Activated CD4-positive, alpha-beta memory T cell treated with anti-CD3 and anti-CD28 coated beads, Interleukin-2, amount 10 ng/mL, durations not matched to agents 7 days and 5 days (primary cell): Measurements from ENCODE around the gene ZNF3. TPM values are rescaled to one million over a fixed set of nuclear protein-coding genes. Genes with fewer than 3 reads are reported as not detected.
"Not testable (repeated sequence)": the region's sequence is repeated elsewhere in the genome, so short reads cannot be mapped to it uniquely, and the experiment has no call there.

Experiments
- CTCF ChIA-PET: fragments of 350-600 bp; sonication (Branson Sonifier 250); formaldehyde crosslinking; loops from one replicate; lab custom pipeline; 2021; ENCODE audit warnings: antibody characterized with exemption, inconsistent platforms; lab: Charles Lee
- POLR2A ChIA-PET: fragments of 350-600 bp; sonication (Branson Sonifier 250); formaldehyde crosslinking; loops from one replicate; lab custom pipeline; 2021; ENCODE audit warnings: antibody characterized with exemption; lab: Charles Lee
- DNase-seq: peaks from one replicate; pipeline ENCODE4 v3.0.0-alpha.2; 2020
- H3K27ac Mint-ChIP-seq: one replicate; pipeline ENCODE4 v1.8.0; 2021; ENCODE audit warnings: mild to moderate bottlenecking, mixed read lengths
- H3K27me3 Mint-ChIP-seq: one replicate; pipeline ENCODE4 v1.8.0; 2021; ENCODE audit warnings: mixed read lengths
- H3K36me3 Mint-ChIP-seq: one replicate; pipeline ENCODE4 v1.8.0; 2021; ENCODE audit warnings: low read depth, mixed read lengths
- H3K4me1 Mint-ChIP-seq: one replicate; pipeline ENCODE4 v1.8.0; 2021; ENCODE audit warnings: mixed read lengths
- H3K4me3 Mint-ChIP-seq: one replicate; pipeline ENCODE4 v1.8.0; 2021; ENCODE audit warnings: mild to moderate bottlenecking, mixed read lengths
- H3K9me3 Mint-ChIP-seq: one replicate; pipeline ENCODE4 v1.8.0; 2021; ENCODE audit warnings: mixed read lengths
- total RNA-seq, 2 experiments: library from RNA; stranded (reverse); gene quantifications; one replicate each; pipeline ENCODE4 v1.2.3, GENCODE V29; 2021

The ZNF3 gene
- total RNA-seq: 10 to 100 TPM; 21.1 to 22.1 TPM

DNA sequence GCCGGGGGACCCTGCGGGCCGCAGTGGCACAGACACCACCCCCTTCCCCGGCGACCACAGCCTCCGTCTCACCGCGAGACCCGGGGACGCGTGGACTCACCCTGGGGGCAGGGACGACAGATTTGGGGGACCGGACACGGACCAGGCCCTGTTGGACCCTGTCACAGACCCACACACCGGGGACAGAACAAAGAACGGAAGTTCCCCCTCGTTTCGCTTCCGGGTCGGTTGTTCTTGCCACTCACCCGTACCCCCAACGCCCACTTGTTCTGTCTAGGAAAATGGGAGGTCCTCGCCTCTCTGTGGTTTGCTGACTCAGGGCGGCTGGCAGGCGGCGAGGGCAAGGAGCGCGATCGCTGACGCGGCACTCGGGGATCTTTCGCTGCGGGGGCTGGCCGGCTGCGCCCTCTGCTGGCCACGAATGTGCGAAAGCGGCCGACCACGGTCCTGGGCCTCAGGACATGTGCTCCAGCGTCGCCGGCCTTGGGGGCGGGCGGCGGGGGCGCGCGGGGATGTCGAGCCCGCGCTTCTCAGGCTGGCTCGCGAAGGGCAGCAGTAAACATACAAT is at the start of gene ZNF3:
Gene ZNF3, minus strand, starts transcription at position 189 of the 568 bp plus-strand sequence. CDS start 4,366 bp downstream, outside the sequence.
- peak; percentile 98 for DNase-seq
- peaks cover 31% of the 10 kb centered on the region for H3K36me3 Mint-ChIP-seq
- peaks cover 3% of the 10 kb centered on the region for H3K27me3 Mint-ChIP-seq
- peaks cover 33% of the 10 kb centered on the region for H3K4me1 Mint-ChIP-seq
- ChIA-PET CTCF (interaction anchor here (0.7 to 1.7 kb wide), 14 partner anchors 11 to 347 kb away, joined by 3 to 21 read pairs (median 4); partner anchors contain the start of genes AP4M1, MCM7 and ZSCAN21), POLR2A (interaction anchor here (0.8 to 11.1 kb wide), 9 partner anchors 11 to 354 kb away, joined by 3 to 169 read pairs (median 7); partner anchors contain the start of genes AP4M1, MBLAC1, MCM7 and TRIM4)
- peak within 1 kb of the TSS; percentile 79 for H3K27ac Mint-ChIP-seq
- no peaks in the 10 kb centered on the region for H3K9me3 Mint-ChIP-seq
- H3K4me3 Mint-ChIP-seq: peak within 1 kb of the TSS; percentile 81

- H3K9me3 Mint-ChIP-seq: no peaks in the 10 kb centered on the region
- H3K4me3 Mint-ChIP-seq: peak overlapping the region; percentile 19
- peaks cover 2% of the 10 kb centered on the region for H3K27me3 Mint-ChIP-seq
- no peak overlapping the region for H3K27ac Mint-ChIP-seq
- DNase-seq: peak; percentile 86
- H3K36me3 Mint-ChIP-seq: peaks cover 7% of the 10 kb centered on the region
- peaks cover 22% of the 10 kb centered on the region for H3K4me1 Mint-ChIP-seq
- ChIA-PET POLR2A (interaction anchor here (3.7 kb wide), 1 partner anchor 30 kb away, joined by 32 read pairs; the partner anchor contains the start of genes AP4M1 and MCM7), CTCF (interaction anchor here (0.6 to 5.2 kb wide), 24 partner anchors 10 to 1087 kb away, joined by 3 to 64 read pairs (median 4); partner anchors contain the start of genes AP4M1, CNPY4, COPS6 and GPC2)
Measured at GRCh38 chr7:100130608-100131453, 49.3 kb upstream of the ZNF3 start.

GRCh38 chr7:100130220-100130607 is 48.7 kb upstream of the ZNF3 start:
- ChIA-PET CTCF (interaction anchor here (1.0 to 5.2 kb wide), 15 partner anchors 10 to 306 kb away, joined by 3 to 64 read pairs (median 4); partner anchors contain the start of genes AP4M1, CNPY4, GPC2 and MCM7), POLR2A (interaction anchor here (2.5 to 3.7 kb wide), 2 partner anchors 10 to 29 kb away, joined by 10 to 32 read pairs; partner anchors contain the start of genes AP4M1 and MCM7)
- not testable (repeated sequence) for H3K9me3 Mint-ChIP-seq, H3K27me3 Mint-ChIP-seq, H3K4me3 Mint-ChIP-seq, DNase-seq, H3K27ac Mint-ChIP-seq
- H3K4me1 Mint-ChIP-seq: peaks cover 27% of the 10 kb centered on the region
- peaks cover 10% of the 10 kb centered on the region for H3K36me3 Mint-ChIP-seq

- CTCF ChIA-PET: interaction anchor here (0.6 to 3.2 kb wide), 11 partner anchors 8 to 279 kb away, joined by 3 to 18 read pairs (median 3); partner anchors contain the start of genes CNPY4, MCM7 and TRIM4
- H3K4me3 Mint-ChIP-seq: peak overlapping the region; percentile 100
- no peaks in the 10 kb centered on the region for H3K9me3 Mint-ChIP-seq
- POLR2A ChIA-PET: interaction anchor here (0.6 to 3.7 kb wide), 14 partner anchors 8 to 210 kb away, joined by 3 to 32 read pairs (median 4); partner anchors contain the start of genes AP4M1, LAMTOR4, MCM7 and PVRIG
- peaks cover 39% of the 10 kb centered on the region for H3K4me1 Mint-ChIP-seq
- DNase-seq: no peak
- H3K36me3 Mint-ChIP-seq: peaks cover 20% of the 10 kb centered on the region
- H3K27ac Mint-ChIP-seq: peak overlapping the region; percentile 74
- H3K27me3 Mint-ChIP-seq: no peaks in the 10 kb centered on the region
Measured at GRCh38 chr7:100128637-100128963, 47.1 kb upstream of the ZNF3 start.

DNA sequence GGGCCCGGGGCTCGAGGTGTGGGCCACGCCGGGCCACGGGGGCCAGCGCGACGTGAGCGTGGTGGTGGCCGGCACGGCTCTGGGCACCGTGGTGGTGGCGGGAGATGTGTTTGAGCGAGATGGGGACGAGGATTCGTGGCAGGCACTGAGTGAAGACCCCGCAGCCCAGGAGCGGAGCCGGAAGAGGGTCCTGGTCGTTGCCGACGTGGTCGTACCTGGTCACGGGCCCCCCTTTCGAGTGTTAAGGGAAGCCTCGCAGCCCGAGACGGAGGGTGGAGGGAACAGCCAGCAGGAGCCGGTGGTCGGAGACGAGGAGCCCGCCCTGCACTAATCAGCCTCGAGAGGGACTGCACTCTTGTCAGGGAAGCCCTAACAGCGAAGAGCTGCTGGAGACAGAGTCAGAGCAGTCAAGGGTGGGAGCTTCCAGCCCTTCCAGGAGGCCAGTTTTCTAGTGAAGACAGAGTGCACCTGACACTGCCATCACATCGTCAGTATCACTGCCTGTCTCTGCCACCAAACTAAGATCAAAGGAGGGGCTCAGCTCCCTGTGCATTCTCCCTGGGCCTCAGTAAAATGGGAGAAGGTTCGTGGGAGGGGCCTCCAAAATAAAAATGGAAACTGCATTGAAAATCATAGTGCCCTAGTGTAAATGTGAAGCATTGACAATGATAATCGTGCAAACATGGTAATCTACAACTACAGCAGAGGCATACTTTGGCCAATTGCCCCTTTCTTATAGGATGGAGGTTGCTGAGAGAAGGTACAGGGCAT is 46.5 kb upstream of the ZNF3 start:
- Mint-ChIP-seq H3K27me3 (no peaks in the 10 kb centered on the region), H3K36me3 (peaks cover 22% of the 10 kb centered on the region), H3K4me1 (peaks cover 41% of the 10 kb centered on the region), H3K4me3 (peak overlapping the region; percentile 100), H3K27ac (peak overlapping the region; percentile 74), H3K9me3 (no peaks in the 10 kb centered on the region)
- ChIA-PET CTCF (interaction anchor here (0.6 to 3.2 kb wide), 8 partner anchors 13 to 280 kb away, joined by 3 to 18 read pairs (median 4); partner anchors contain the start of genes MCM7 and TRIM4), POLR2A (interaction anchor here (0.6 to 3.7 kb wide), 14 partner anchors 8 to 209 kb away, joined by 3 to 32 read pairs (median 4); partner anchors contain the start of genes AP4M1, LAMTOR4, MCM7 and PVRIG)
- DNase-seq: peak; percentile 34

GRCh38 chr7:100126931-100127865 is 45.7 kb upstream of the ZNF3 start, which contains the start of gene MBLAC1:
Gene MBLAC1 (plus strand): TSS chr7:100126967. CDS start chr7:100127396, 429 bp downstream.
- Mint-ChIP-seq H3K27me3 (no peaks in the 10 kb centered on the region), H3K4me1 (peaks cover 37% of the 10 kb centered on the region), H3K36me3 (peaks cover 29% of the 10 kb centered on the region), H3K4me3 (peak within 1 kb of the TSS; percentile 100), H3K27ac (peak within 1 kb of the TSS; percentile 100), H3K9me3 (no peaks in the 10 kb centered on the region)
- POLR2A ChIA-PET: interaction anchor here (0.7 to 5.8 kb wide), 20 partner anchors 11 to 579 kb away, joined by 3 to 81 read pairs (median 5); partner anchors contain the start of genes AP4M1, COPS6, MCM7 and MEPCE
- CTCF ChIA-PET: interaction anchor here (0.8 to 2.1 kb wide), 3 partner anchors 21 to 318 kb away, joined by 3 to 5 read pairs (median 4); partner anchors contain the start of gene LAMTOR4
- DNase-seq: peak; percentile 92

DNA sequence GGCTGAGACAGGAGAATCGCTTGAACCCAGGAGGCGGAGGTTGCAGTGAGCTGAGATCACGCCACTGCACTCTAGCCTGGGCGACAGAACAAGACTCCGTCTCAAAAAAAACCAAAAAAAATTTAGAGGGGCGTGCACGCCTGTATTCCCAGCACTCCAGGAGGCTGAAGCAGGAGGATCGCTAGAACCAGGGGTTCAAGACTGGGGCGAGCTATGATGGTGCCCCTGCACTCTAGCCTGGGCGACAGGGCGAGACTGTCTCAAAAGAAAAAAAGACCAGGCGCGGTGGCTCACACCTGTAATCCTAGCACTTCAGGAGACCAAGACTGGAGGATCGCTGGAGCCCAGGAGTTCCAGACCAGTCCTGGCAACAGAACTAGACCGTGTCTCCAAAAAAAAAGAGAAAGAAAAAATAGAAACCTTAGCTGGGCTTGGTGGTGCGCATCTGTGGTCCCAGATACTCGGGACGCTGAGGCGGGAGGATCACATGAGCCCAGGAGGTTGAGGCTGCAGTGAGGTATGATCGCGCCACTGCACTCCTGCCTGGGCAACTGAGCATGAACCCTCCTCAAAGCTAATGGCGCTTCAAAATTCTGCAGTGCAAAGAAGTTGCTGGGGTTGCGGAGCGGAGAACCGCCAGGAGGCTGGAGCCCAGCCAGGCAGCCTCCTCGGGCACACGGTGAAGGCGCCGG is 44.9 kb upstream of the ZNF3 start:
- POLR2A ChIA-PET: interaction anchor here (0.5 to 5.8 kb wide), 20 partner anchors 11 to 580 kb away, joined by 3 to 81 read pairs (median 5); partner anchors contain the start of genes AP4M1, COPS6, MCM7 and MEPCE
- peak overlapping the region; percentile 100 for H3K27ac Mint-ChIP-seq
- H3K27me3 Mint-ChIP-seq: no peaks in the 10 kb centered on the region
- CTCF ChIA-PET: interaction anchor here (0.6 to 2.1 kb wide), 6 partner anchors 15 to 319 kb away, joined by 3 to 5 read pairs (median 4); partner anchors contain the start of gene LAMTOR4
- H3K4me1 Mint-ChIP-seq: peaks cover 36% of the 10 kb centered on the region
- DNase-seq: no peak
- H3K9me3 Mint-ChIP-seq: no peaks in the 10 kb centered on the region
- H3K36me3 Mint-ChIP-seq: peaks cover 32% of the 10 kb centered on the region
- H3K4me3 Mint-ChIP-seq: peak overlapping the region; percentile 100

GRCh38 chr7:100124301-100125230 is 43.0 kb upstream of the ZNF3 start:
- ChIA-PET POLR2A (interaction anchor here (0.9 to 5.8 kb wide), 6 partner anchors 19 to 220 kb away, joined by 3 to 81 read pairs (median 5); partner anchors contain the start of genes AP4M1, MCM7, PVRIG and ZKSCAN1), CTCF (interaction anchor here (0.7 to 2.1 kb wide), 2 partner anchors 24 to 127 kb away, joined by 5 read pairs; partner anchors contain the start of gene LAMTOR4)
- Mint-ChIP-seq H3K4me1 (peaks cover 42% of the 10 kb centered on the region), H3K27ac (peak overlapping the region; percentile 31), H3K9me3 (no peaks in the 10 kb centered on the region), H3K4me3 (peak overlapping the region; percentile 17), H3K27me3 (no peaks in the 10 kb centered on the region), H3K36me3 (peaks cover 32% of the 10 kb centered on the region)
- DNase-seq: no peak

GRCh38 chr7:100122568-100122967 is 41.0 kb upstream of the ZNF3 start:
- no peaks in the 10 kb centered on the region for H3K9me3 Mint-ChIP-seq
- DNase-seq: no peak
- peaks cover 36% of the 10 kb centered on the region for H3K36me3 Mint-ChIP-seq
- no peak overlapping the region for H3K4me3 Mint-ChIP-seq
- no peak overlapping the region for H3K27ac Mint-ChIP-seq
- ChIA-PET CTCF (no interaction called here), POLR2A (interaction anchor here (5.8 kb wide), 1 partner anchor 21 kb away, joined by 81 read pairs; the partner anchor contains the start of genes AP4M1 and MCM7)
- peaks cover 45% of the 10 kb centered on the region for H3K4me1 Mint-ChIP-seq
- H3K27me3 Mint-ChIP-seq: no peaks in the 10 kb centered on the region
